Stimulated activated CD4-positive, alpha-beta T cell treated with anti-CD3 and anti-CD28 coated beads, Interleukin-2, amount 100 ng/mL, for 4 hours (primary cell): ENCODE results near the gene MYO5A.
"Not testable (repeated sequence)": the region's sequence is repeated elsewhere in the genome, so short reads cannot be mapped to it uniquely, and the experiment has no call there.

Source experiments
- DNase-seq: peaks from one replicate; pipeline ENCODE4 v3.0.0-alpha.2; 2020; ENCODE audit warnings: low read depth

The MYO5A gene

GRCh38 chr15:52505151-52505550 lies 23.5 kb downstream of the MYO5A start:
- DNase-seq: no peak

- no peak for DNase-seq
These were observed 24.7 kb downstream of the MYO5A start for GRCh38 chr15:52503788-52504496.

DNA sequence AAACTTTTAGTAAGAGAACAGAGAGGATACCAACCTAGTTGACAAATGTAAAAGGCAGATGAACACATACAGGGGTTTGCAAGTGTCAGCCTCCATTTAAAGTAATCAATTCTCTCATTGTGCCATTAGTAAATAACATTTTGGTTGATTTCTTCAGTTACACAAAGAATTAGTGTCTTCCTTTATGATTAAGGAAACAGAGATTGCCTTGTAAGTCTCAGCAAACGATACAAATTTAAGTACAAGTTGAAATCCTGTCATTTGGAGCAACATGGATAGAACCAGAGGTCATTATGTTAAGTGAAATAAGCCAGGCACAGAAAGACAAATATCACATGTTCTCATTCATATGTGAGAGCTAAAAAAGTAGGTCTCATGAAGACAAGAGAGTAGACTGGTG lies 26.1 kb downstream of the MYO5A start:
- no peak for DNase-seq

DNA sequence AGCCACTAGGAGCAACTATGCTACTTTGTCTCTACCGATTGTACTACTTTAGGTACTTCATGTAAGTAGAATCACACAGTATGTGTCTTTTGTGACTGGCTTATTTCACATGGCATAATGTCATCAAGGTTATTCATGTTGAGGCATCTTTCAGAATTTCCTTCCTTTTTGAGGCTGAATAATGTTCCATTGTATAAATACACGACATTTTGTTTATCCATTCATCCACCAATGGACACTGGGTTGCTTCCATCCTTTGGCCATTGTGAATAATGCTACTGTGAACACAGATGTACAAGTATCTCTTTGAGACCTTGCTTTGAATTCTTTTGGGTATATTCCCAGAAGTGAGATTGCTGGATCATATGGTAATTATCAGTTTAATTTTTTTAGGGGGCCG lies 29.2 kb downstream of the MYO5A start:
- no peak for DNase-seq

DNA sequence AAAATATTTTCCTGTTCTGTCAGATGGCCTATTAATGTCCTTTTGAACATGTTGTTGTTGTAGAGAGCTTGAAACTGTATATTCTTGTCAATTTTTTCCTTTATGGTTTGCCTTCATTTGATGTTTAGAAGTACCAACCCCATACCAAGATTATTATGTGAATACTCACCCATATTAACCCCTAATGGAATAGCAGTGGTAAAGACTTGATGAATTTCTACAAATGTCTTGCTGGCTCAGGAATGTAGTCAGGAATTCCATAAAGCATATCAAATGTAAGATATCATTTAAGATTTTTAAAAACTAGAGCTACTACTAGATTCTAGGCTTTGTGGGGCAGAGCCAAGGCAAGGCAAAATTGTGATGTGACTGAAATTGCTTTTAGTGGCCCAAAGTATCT lies 30.0 kb downstream of the MYO5A start:
- no peak for DNase-seq

DNA sequence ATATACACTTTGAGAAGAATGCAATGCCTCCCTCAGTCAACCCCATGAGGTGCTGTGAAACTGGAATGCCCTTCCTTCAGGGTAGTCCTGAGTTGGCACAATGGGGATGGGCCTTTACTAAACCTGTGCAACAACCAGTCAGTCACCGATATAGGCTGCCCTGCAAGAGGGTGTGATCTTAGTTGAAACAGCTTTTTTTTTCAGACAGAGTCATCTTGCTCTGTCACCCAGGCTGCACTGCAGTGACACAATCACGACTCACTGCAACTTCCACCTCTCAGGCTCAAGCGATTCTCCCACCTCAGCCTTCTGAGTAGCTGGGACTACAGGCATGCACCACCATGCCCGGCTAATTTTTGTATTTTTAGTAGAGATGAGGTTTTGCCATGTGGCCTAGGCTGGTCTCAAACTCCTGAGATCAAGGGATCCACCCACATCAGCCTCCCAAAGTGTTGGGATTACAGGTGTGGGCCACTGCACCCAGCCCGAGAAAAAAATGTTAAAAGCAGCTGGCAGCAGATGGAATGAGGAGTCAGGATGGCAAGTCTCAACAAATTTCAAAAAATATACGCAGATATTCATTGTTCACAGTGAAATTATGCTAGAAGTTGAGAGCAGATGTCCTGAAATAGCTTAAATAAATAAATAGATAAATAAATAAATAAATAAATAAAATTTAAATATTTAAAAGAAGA lies 31.8 kb downstream of the MYO5A start:
- DNase-seq: peak; percentile 29

DNA sequence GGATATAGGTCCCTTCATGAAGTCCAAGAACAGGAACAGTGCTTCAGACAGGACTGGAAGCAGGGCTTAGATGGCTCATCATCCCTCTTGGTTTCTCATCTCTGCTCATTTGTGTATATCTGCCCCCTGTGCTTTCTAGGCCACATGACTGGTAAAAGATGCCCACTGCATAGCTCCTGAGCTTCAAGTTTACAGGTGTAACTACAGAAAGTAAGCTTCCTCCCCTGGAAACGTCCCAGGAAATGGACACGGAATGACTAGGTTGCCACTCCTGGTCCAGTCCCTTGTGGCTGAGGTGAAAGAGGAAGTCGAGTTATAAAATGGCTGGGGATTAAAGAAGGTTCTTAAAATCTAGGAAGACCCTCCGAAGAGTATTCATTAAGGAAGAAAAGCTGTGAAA lies 32.5 kb downstream of the MYO5A start:
- DNase-seq: no peak

DNA sequence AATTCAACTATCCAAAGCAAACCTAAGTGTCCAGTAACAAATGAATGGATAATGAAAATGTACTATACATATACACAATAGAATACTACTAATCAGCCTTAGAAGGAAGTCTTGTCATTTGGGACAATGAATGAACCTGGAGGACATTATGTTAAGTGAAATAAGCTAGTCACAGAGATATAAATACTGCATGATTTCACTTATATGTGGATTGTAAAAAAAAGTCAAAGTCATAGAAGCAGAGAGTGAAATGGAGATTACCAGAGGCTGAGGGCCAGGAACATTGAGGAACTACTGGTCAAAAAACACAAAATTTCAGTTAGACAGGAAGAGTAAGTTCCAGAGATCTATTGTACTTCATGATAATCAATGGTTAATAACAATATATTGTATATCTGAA lies 33.6 kb downstream of the MYO5A start:
- DNase-seq: no peak

DNA sequence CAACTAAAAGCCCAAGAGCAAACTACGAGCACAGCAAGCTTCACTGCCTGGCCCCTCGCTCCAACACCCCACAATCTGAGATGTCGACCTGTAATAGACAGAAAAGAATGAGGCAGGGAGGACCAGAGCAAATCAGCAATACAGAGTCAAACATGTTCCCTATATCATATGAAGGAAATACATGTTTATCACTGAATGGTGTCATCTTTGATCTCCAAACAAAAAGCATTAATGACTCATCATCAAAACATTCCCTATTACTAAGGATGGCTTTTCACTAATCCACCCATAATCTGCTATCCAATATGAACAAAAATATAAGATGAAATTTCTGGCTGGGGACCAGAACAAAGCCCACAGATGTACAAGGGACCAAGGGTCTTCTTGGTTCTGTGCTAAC lies 34.7 kb downstream of the MYO5A start:
- DNase-seq: no peak

GRCh38 chr15:52492132-52492531 lies 36.5 kb downstream of the MYO5A start:
- DNase-seq: no peak

DNA sequence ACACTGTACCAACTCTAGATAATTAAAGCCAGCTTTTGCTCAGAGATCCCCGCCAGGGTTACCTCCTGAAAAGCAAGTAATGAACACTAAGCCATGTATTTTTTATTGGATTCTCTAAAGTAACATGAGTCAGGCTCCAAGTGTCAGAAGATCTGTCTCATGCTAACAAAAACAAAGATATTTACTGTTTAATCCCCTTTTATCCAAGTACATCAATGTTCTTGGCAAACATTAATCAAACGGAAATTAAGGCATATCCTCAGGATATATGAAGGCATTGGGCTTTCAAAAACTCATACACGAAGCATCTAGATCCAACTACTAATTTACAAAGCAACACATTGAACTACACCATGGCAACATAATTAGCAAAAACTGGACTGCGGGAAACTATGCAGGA lies 37.2 kb downstream of the MYO5A start:
- DNase-seq: no peak

- not testable (repeated sequence) for DNase-seq
These were observed 39.2 kb downstream of the MYO5A start for GRCh38 chr15:52489430-52489829.

DNA sequence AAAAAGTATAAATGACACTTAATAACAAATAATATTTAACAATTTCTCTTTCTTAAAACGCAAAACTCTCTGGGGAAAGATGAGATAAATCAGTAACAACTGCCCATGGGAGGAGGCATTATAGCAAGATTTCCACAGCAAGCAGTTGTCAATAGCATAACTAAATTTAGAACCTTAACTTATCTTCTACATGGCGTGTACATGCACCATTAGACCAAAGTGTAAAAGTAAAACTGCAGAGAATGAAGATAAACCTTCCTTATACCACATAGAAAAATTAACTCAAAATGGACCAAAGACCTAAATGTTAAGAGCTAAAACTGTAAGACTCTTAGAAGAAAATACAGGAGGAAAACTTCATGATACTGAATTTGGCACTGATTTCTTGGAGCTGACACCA lies 39.9 kb downstream of the MYO5A start:
- DNase-seq: no peak

GRCh38 chr15:52486003-52486996 lies 42.4 kb downstream of the MYO5A start:
- DNase-seq: no peak

- no peak for DNase-seq
These were observed 43.4 kb downstream of the MYO5A start for GRCh38 chr15:52485290-52485689.

DNA sequence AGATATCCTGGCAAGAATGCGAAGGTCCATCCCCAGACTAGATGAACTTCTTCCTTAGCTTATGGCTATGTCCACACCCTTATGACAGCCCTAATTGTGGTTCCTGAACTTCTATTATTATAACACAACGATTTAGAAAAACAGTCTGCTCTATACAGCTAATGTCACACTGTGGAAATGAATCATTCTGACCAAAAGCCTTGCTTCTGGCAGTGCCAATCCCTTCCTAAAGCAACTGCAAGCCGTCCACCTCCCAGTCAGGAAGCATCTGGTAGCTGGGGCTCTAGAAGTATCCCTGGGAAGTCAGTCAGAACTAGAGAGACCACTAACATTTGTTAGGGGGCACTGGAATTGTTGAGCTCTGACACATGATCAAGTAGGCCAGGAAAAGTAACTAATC lies 45.0 kb downstream of the MYO5A start:
- no peak for DNase-seq

GRCh38 chr15:52481915-52482314 lies 46.8 kb downstream of the MYO5A start:
- DNase-seq: peak; percentile 19

GRCh38 chr15:52480990-52481389 lies 47.7 kb downstream of the MYO5A start:
- no peak for DNase-seq

DNA sequence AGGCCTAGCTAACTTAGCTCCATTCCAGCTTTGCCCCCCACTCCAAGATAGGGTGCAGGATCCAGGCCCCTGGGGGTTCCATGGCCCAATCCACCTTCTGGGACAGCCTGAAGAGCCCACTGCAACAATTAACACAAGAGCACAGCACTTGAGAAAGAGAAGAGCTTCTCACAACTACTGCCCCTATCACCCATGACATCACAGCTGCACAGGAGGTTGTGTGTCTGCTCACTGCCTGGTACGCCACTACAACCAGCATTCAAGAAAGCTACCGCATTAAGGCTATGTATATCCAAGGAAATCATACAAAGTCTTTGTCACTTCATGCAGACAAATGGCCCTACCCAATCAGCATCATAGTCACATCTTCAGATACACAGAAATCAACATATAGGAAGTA lies 62.0 kb downstream of the MYO5A start:
- no peak for DNase-seq

DNA sequence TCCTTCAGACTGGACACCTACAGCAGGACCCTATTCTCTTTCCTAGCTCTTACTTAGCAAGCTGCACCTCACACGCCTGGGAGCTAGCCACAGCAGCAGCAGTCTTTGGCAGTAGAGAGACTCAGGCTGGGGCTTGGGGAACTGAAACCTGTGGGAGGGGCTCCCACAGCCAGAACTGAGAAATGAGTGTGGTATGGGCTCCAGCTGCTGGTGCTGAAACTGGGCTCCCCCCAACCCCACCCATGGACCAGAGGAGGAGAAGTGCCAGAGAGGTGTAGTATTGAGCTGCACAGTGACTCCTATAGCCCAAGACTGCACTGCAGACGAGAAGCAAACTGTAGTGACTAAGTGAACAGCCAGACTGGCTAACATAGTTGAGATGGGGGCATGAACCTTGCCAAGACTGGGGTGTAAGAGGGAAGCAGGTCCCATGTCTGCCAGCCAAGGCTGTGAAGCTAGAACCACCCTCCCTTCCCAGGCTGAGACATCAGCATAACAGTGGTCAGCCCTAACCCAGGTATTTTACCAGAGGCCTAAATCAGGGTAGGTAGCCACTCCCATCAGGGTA lies 62.5 kb downstream of the MYO5A start:
- no peak for DNase-seq

DNA sequence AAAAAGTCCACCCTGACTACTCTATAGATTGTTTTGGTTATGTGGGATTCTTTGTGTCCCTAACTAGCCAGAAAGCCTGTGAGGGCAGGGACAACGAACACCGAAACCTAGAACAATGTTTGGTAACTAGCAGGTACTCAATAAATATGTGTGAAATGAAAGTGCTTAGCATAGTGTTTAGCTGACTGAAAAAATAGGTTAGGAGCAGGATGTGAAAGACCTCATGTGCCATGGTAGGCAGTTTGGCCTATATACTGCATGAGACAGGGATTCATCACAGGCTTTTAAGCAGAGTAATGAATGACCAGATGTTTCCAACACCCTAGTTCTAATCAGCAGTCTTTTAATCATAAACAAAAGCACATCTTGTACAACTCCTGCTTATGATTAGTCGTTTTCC lies 64.2 kb downstream of the MYO5A start:
- DNase-seq: no peak

DNA sequence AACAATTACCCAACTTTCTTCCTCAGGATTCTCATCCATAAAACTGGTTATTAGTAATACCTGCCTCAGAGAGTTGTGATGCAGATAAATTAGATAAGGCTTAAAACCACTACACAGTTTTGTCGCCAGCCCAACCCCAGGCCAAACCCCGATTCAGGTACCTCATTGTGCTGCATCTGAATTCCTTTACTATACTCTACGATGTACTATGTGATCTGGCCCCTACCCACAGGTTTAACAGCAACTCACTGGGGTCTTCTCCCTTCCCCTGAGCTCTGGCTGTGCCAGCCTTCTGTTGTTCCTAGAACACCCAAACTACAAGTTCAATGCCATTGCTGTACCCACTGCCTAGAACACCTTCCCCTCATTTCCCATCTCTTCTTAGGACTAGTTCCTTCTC lies 64.6 kb downstream of the MYO5A start:
- no peak for DNase-seq
